Esophagus squamous epithelium (tissue), 5 donors: ENCODE results near the gene FUBP3. TPM values are rescaled to one million over a fixed set of nuclear protein-coding genes. Genes with fewer than 3 reads are reported as not detected.

ENCODE experiments used
- DNase-seq: peaks from one replicate; lab custom pipeline; 2025; lab: John Stamatoyannopoulos, UW
- H3K27ac ChIP-seq, 4 donors: fragments of 200-600 bp; sonication (generic); one replicate each; pipeline ENCODE4 v1.5.1; 2016 to 2019; ENCODE audit warnings: mild to moderate bottlenecking in 1 of 4
- H3K27me3 ChIP-seq, 4 donors: fragments of 200-600 bp; sonication (generic); 1 replicate in 3 of 4; 2 replicates in 1 of 4; pipeline versions ENCODE4 v1.5.1 to v1.6.0; 2017 to 2021; ENCODE audit warnings: antibody characterized with exemption in 1 of 4
- H3K36me3 ChIP-seq, 3 donors: fragments of 200-600 bp; sonication (generic); one replicate each; pipeline ENCODE4 v1.5.1; 2016 to 2019
- H3K4me1 ChIP-seq, 3 donors: fragments of 200-600 bp; sonication (generic); one replicate each; pipeline ENCODE4 v1.5.1; 2017 to 2019
- H3K4me3 ChIP-seq, 4 donors: fragments of 200-600 bp; sonication (generic); 1 replicate in 3 of 4; 2 replicates in 1 of 4; pipeline ENCODE4 v1.5.1; 2016 to 2019; ENCODE audit warnings: mild to moderate bottlenecking in 2 of 4, moderate library complexity in 1 of 4
- H3K9me3 ChIP-seq, 3 donors: fragments of 200-600 bp; sonication (generic); one replicate each; pipeline ENCODE4 v1.5.1; 2016 to 2019
- CTCF ChIP-seq, 6 experiments: fragments of 450-650 bp in 4 of 6; fragments of 200-600 bp in 2 of 6; sonication (generic) in 2 of 6; IDR thresholded peaks; one replicate each; pipeline ENCODE4 v1.5.1; 2016 to 2019; ENCODE audit warnings: antibody characterized with exemption in 6 of 6, mild to moderate bottlenecking in 4 of 6, moderate library complexity in 4 of 6
- POLR2A ChIP-seq, 4 donors: fragments of 450-650 bp; IDR thresholded peaks; one replicate each; pipeline ENCODE4 v1.6.1; 2017; ENCODE audit warnings: antibody characterized with exemption in 4 of 4, mild to moderate bottlenecking in 4 of 4, moderate library complexity in 3 of 4
- WGBS, 2 donors: methylation state at CpG; one replicate each; pipeline ENCODE4 v1.1.5; 2018; 5-methylcytosine and 5-hydroxymethylcytosine counted together
- intact Hi-C: fragments of 100-400 bp; cut with DNase I; formaldehyde crosslinking; loops from one replicate; pipeline ENCODE4 v1.15.0; 2022
- total RNA-seq, 4 donors: library from RNA; depleted of rRNA; stranded (reverse); fragments of >200 nt; gene quantifications; one replicate each; pipeline ENCODE4 v1.1.0, GENCODE V29; 2016
- donor health status: DM: yes; HTN: yes; CAD: no.

Gene FUBP3
- total RNA-seq, 4 donors from 2014 or later: 28.2 to 39.0 (median 33.9) TPM

DNA sequence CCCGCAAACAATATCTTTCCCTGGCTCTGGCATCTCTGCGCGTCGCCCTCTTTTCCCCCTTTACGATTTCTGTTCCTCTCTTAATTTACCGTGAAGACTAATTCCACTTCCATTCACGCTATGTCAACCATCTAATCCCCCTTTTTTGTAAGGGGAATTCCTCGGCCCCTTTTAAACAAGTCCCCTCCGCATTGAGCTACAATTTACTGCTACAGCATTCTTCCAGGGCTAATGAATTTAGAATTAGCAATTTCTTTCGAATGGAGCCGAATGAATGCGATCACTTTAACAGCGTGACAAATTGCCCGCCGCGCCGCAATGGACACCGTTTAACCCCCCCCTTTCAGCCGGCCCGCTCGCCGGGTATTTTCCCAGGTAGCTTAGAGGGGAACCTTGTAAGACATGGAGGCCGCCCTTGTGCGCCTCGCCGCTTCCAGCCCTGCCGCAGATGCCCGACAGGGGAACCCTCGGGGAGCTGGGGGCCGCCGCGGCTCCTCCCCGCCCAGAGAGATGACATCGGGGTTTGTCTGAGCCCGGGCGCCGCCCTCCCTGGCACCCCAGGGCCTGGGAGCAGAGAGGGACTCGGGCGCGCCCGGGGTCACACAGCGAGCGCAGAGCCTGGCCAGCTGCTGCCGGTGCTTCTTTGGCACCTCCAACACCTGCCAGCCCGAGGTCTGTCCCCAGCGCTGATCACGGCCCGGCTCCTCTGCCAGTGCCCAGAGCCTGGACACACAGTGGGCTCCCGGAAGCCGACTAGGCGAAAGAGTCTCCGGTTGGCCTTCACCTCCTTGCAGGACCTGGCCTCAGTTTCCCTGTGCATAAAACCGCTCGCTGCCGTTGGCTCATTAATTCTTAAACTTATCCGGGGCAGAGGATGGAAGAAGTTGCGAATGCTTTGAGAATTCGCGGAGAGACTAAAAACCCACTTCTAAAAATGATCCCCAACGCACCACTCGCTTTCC, 86.3 kb downstream of the FUBP3 start:
- H3K9me3 ChIP-seq: no peaks in the 10 kb centered on the region
- TF ChIP-seq CTCF (IDR thresholded peaks at IDR 0.05): no peak
- WGBS, 2 donors: 4 to 9% methylated on average over 11 to 23 of the region's 61 CpGs
- DNase-seq: no peak
- H3K36me3 ChIP-seq: no peaks in the 10 kb centered on the region
- intact Hi-C loops: no loop called here
- peaks cover 52 to 62% (median 59%) of the 10 kb centered on the region in 3 donors for H3K4me1 ChIP-seq
- H3K27ac ChIP-seq: no peak overlapping the region
- peak overlapping the region in 1 of 4 donors; percentile 30 for H3K4me3 ChIP-seq
- H3K27me3 ChIP-seq: peaks cover 53 to 89% (median 66%) of the 10 kb centered on the region in 4 donors

GRCh38 chr9:130666393-130667119, 87.2 kb downstream of the FUBP3 start:
- no peak for DNase-seq
- intact Hi-C loops: no loop called here
- Histone ChIP-seq H3K27me3 (peaks cover 46 to 81% (median 58%) of the 10 kb centered on the region in 4 donors), H3K4me3 (no peak overlapping the region), H3K36me3 (no peaks in the 10 kb centered on the region), H3K4me1 (peaks cover 43 to 54% (median 50%) of the 10 kb centered on the region in 3 donors), H3K9me3 (no peaks in the 10 kb centered on the region), H3K27ac (no peak overlapping the region)
- TF ChIP-seq POLR2A (IDR thresholded peaks at IDR 0.05) (no peak), CTCF (IDR thresholded peaks at IDR 0.05) (no peak)
- 13 to 15% methylated on average over 14 to 24 of the region's 60 CpGs for WGBS, 2 donors

- 62 to 74% methylated on average over 3 of the region's 4 CpGs for WGBS, 2 donors
- DNase-seq: no peak
Observed at GRCh38 chr9:130667120-130667435, 87.7 kb downstream of the FUBP3 start.

GRCh38 chr9:130668196-130668595, 88.8 kb downstream of the FUBP3 start:
- 92% methylated on average over 5 to 6 of the region's 13 CpGs for WGBS, 2 donors
- no peak for TF ChIP-seq POLR2A (IDR thresholded peaks at IDR 0.05)
- peaks cover 29 to 64% (median 41%) of the 10 kb centered on the region in 4 donors for H3K27me3 ChIP-seq
- H3K9me3 ChIP-seq: no peaks in the 10 kb centered on the region
- no peak overlapping the region for H3K4me3 ChIP-seq
- H3K4me1 ChIP-seq: peaks cover 29 to 37% (median 34%) of the 10 kb centered on the region in 3 donors
- intact Hi-C loops: no loop called here
- no peaks in the 10 kb centered on the region for H3K36me3 ChIP-seq
- H3K27ac ChIP-seq: no peak overlapping the region
- no peak for DNase-seq

More at GRCh38 chr9:130667120-130667435, 87.7 kb downstream of the FUBP3 start:
- no peak overlapping the region for H3K4me3 ChIP-seq
- intact Hi-C loops: no loop called here
- H3K36me3 ChIP-seq: no peaks in the 10 kb centered on the region
- peaks cover 38 to 48% (median 45%) of the 10 kb centered on the region in 3 donors for H3K4me1 ChIP-seq
- H3K9me3 ChIP-seq: no peaks in the 10 kb centered on the region
- TF ChIP-seq CTCF (IDR thresholded peaks at IDR 0.05): no peak
- peaks cover 40 to 75% (median 53%) of the 10 kb centered on the region in 4 donors for H3K27me3 ChIP-seq
- no peak overlapping the region for H3K27ac ChIP-seq

DNA sequence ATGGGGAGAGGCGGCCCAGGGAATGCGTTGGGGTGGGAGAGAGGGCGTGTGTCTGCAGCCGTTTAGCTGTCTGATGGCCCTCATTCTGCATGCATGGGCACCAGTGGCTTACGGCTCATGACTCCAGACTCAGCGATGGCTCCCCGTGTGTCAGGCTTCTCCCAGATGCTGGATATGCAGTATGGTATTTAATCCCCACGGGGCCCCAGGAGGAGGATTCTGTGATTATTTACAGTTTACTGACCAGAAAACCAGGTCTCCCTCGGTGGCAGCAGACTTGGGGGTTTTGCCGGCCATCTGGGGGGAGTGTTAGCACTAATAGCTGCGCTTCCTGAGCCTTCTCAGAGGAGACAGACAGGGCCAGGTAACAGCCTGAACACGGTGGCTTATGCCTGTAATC, 89.3 kb downstream of the FUBP3 start:
- no peak for DNase-seq
- Histone ChIP-seq H3K9me3 (no peaks in the 10 kb centered on the region), H3K4me1 (peaks cover 25 to 33% (median 29%) of the 10 kb centered on the region in 3 donors), H3K27ac (no peak overlapping the region), H3K27me3 (peaks cover 25 to 60% (median 37%) of the 10 kb centered on the region in 4 donors), H3K36me3 (no peaks in the 10 kb centered on the region), H3K4me3 (no peak overlapping the region)
- WGBS, 2 donors: 78 to 82% methylated on average over 7 to 9 of the region's 12 CpGs
- intact Hi-C loops: no loop called here
- TF ChIP-seq POLR2A (IDR thresholded peaks at IDR 0.05) (no peak), CTCF (IDR thresholded peaks at IDR 0.05) (no peak)
